B cell (primary cell): ENCODE measurements around the gene COX5B.
"Not testable (repeated sequence)": the region's sequence is repeated elsewhere in the genome, so short reads cannot be mapped to it uniquely, and the experiment has no call there.

ENCODE experiments used
- CTCF ChIP-seq: fragments of 200-600 bp; IDR thresholded peaks from one replicate; pipeline ENCODE4 v1.8.0; 2022; ENCODE audit warnings: antibody characterized with exemption, mild to moderate bottlenecking
- EZH2 ChIP-seq: IDR thresholded peaks from 2 replicates; pipeline ENCODE4 v1.6.1; 2012; ENCODE audit warnings: borderline replicate concordance, low read depth, mild to moderate bottlenecking, moderate library complexity, low read length; ENCODE audit not compliant: insufficient read depth, poor library complexity, severe bottlenecking

- TF ChIP-seq CTCF, EZH2: not testable (repeated sequence)
Observed at GRCh38 chr2:97672606-97673140, 26.8 kb downstream of the COX5B start.
